GM12891 (cell line): ENCODE measurements around the gene NNAT.

Source experiments
- PAX5 ChIP-seq: IDR thresholded peaks from 2 replicates; pipeline ENCODE4 v1.6.1; 2011; ENCODE audit warnings: low read length, moderate library complexity, mild to moderate bottlenecking; ENCODE audit not compliant: insufficient read depth, severe bottlenecking
- POLR2A ChIP-seq: IDR thresholded peaks from 2 replicates; pipeline ENCODE4 v1.6.1; 2011; ENCODE audit warnings: low read depth, low read length, control low read depth
- POLR2AphosphoS5 ChIP-seq: IDR thresholded peaks from 2 replicates; pipeline ENCODE4 v1.6.1; 2011; ENCODE audit warnings: low read depth, low read length, control low read depth
- POU2F2 ChIP-seq: IDR thresholded peaks from 2 replicates; pipeline ENCODE4 v1.6.1; 2011; ENCODE audit warnings: low read depth, mild to moderate bottlenecking, control low read depth, low read length, moderate library complexity
- SPI1 ChIP-seq: IDR thresholded peaks from 2 replicates; pipeline ENCODE4 v1.6.1; 2011; ENCODE audit warnings: low read depth, low read length, control low read depth
- TAF1 ChIP-seq: IDR thresholded peaks from 2 replicates; pipeline ENCODE4 v1.6.1; 2011; ENCODE audit warnings: low read depth, low read length, control low read depth

GRCh38 chr20:37558306-37558705 lies 37.3 kb downstream of the NNAT start:
- TF ChIP-seq POLR2A, result no peak
- no peak for TF ChIP-seq TAF1
- TF ChIP-seq POLR2AphosphoS5, result no peak
- no peak for TF ChIP-seq PAX5
- TF ChIP-seq SPI1, result no peak
- no peak for TF ChIP-seq POU2F2
